GM10248 (cell line): ENCODE data around the gene LRBA.
"Not testable (repeated sequence)": the region's sequence is repeated elsewhere in the genome, so short reads cannot be mapped to it uniquely, and the experiment has no call there.

Experiments used
- CTCF ChIA-PET: fragments of 300-600 bp; sonication (Branson Sonifier 250); formaldehyde crosslinking; extraction: SDS; loops from one replicate; lab custom pipeline; 2021; ENCODE audit warnings: antibody characterized with exemption; lab: Yijun Ruan, JAX
- POLR2A ChIA-PET: fragments of 350-650 bp; sonication (Branson Sonifier 250); formaldehyde crosslinking; extraction: SDS; loops from one replicate; lab custom pipeline; 2020; ENCODE audit warnings: antibody characterized with exemption; lab: Yijun Ruan, JAX
- DNase-seq: peaks from one replicate; pipeline ENCODE4 v3.0.0; 2012; ENCODE audit errors: extremely low spot score
- TF ChIP-seq, protein P1 (sequence below): IDR thresholded peaks from 2 replicates; pipeline ENCODE4 v1.5.1; 2012; ENCODE audit warnings: mild to moderate bottlenecking, low read depth; ENCODE audit errors: extremely low read depth, missing control alignments, control extremely low read depth

Gene LRBA

DNA sequence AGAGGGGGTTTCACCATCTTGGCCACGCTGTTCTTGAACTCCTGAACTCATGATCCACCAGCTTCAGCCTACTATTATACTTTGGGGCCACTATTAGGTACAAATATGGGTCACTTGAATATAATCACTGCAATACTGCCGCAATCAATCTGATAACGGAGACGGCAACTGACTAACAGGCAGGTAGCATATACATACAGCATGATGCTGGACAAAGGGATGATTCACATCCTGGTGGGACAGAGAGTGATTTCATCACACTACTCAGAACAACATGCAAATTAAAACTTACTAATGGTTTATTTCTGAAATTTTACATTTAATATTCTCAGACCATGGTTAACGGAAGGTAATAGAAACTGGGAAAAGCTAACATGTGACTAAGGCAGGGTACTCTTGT, 10.9 kb downstream of the LRBA start:
- CTCF ChIA-PET: interaction anchor here (1.0 kb wide), 1 partner anchor 10 kb away, joined by 4 read pairs; no protein-coding TSS in a partner anchor

DNA sequence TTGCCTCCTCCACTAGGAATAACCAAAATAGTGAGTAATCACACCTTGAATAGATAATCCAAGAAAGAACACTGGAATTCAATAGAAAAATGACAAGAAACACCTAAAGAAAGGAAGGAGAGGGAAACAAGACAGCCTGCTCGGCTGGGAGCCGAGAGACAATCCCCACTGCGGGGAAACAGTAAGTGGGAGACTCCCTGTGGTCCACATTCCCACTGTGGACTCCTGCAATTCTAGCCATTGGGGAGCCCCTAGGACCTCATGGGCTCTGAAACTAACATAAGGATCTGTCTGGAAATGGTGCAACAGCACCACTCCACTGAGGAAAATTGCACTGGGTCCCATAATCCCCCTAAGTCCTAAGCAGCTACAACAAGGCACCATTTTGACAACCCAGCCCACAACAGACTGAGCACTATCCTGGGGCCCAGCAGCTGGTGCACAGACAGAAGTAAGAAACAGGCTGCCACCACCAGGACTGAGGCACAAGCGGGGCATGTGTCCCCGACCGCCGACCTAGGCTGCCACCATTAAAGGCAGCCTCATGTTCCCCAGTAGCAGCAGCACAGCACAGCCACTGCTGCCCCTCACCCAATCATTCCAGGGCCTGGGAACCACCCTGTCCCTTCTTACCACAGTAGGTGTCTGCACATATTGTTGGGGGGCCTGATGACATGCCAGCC, 14.2 kb downstream of the LRBA start:
- ChIA-PET CTCF (no interaction called here), POLR2A (no interaction called here)
- DNase-seq: no peak
- TF ChIP-seq, protein P1, sequence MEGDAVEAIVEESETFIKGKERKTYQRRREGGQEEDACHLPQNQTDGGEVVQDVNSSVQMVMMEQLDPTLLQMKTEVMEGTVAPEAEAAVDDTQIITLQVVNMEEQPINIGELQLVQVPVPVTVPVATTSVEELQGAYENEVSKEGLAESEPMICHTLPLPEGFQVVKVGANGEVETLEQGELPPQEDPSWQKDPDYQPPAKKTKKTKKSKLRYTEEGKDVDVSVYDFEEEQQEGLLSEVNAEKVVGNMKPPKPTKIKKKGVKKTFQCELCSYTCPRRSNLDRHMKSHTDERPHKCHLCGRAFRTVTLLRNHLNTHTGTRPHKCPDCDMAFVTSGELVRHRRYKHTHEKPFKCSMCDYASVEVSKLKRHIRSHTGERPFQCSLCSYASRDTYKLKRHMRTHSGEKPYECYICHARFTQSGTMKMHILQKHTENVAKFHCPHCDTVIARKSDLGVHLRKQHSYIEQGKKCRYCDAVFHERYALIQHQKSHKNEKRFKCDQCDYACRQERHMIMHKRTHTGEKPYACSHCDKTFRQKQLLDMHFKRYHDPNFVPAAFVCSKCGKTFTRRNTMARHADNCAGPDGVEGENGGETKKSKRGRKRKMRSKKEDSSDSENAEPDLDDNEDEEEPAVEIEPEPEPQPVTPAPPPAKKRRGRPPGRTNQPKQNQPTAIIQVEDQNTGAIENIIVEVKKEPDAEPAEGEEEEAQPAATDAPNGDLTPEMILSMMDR: no peak

More for the DNA sequence above, 10.9 kb downstream of the LRBA start:
- POLR2A ChIA-PET: interaction anchor here (1.2 kb wide), 1 partner anchor 29 kb away, joined by 4 read pairs; no protein-coding TSS in a partner anchor
- DNase-seq: no peak
- TF ChIP-seq, protein P1: no peak

DNA sequence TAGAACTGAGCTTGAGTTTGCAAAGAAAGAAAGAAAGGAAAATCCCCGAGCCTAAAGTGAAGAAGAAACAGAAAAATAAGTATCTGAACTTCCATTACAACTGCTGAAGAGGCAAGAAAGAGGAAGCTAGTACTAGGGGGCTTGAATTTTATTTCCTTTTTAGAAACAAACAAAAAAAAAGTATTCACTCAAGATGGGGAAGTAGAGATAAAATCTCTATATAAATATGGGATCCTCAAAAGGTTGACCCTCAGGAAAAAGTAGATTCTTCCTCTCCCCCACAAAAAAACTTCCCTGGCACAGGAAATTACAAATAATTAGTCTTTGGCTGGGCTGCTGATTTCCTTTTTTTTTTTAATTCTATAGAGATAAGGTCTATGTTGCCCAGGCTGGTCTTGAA, 16.0 kb downstream of the LRBA start:
- DNase-seq: no peak
- ChIA-PET CTCF (interaction anchor here (1.0 to 1.1 kb wide), 2 partner anchors 13 to 29 kb away, joined by 3 read pairs; no protein-coding TSS in a partner anchor), POLR2A (no interaction called here)
- TF ChIP-seq, protein P1: no peak

DNA sequence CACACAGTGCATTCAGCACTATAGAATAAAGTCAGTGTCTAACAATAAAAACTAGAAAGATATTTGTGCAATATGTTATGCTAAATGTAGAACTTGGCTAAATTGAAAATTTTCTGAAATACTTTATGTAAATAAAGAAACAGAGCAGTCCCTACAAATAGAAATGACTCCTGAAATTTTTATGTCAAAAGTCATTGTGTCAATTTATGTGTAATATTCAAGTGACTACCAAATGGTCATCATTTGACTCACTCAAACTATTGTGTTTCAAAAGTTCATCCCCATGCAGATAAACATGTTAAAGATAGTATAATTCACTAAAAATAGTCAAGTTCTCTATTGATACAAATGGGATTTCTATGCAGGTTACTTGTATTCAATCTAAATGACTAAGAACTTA, 17.9 kb downstream of the LRBA start:
- CTCF ChIA-PET: no interaction called here
- no peak for DNase-seq
- TF ChIP-seq, protein P1: no peak
- POLR2A ChIA-PET: no interaction called here

DNA sequence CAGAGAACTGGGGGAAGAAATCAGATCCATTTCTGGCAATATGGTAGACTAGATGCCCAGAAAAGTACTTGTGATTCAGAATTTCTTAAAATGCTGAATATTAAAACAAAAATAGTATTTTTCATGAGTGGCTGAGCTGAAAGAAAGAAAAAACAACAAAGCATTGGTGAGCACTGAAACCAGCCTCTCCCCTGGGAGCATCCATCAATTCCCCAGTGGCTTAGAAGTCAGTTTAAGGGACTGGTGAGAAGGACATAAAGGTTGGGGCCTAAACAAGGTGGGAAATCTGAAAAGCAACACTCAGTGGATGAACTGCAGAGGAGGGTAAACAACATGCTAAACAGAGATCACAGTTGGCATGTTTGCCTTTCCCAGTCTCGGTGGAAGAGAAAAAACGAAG, 20.4 kb downstream of the LRBA start:
- ChIA-PET CTCF (no interaction called here), POLR2A (no interaction called here)
- no peak for DNase-seq
- TF ChIP-seq, protein P1: no peak

DNA sequence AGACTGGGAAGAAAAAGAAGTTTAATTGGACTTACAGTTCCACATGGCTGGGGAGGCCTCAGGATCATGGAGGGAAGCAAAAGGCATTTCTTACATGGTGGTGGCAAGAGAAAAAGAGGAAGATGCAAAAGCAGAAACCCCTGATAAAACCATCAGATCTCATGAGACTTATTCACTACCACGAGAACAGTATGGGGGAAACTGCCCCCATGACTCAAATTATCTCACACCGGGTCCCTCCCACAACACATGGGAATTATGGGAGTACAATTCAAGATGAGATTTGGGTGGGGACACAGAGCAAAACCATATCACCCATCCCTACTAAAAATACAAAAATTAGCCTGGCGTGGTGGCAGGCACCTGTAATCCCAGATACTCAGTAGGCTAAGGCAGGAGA, 21.5 kb downstream of the LRBA start:
- DNase-seq, POLR2A ChIA-PET, CTCF ChIA-PET: not testable (repeated sequence)

DNA sequence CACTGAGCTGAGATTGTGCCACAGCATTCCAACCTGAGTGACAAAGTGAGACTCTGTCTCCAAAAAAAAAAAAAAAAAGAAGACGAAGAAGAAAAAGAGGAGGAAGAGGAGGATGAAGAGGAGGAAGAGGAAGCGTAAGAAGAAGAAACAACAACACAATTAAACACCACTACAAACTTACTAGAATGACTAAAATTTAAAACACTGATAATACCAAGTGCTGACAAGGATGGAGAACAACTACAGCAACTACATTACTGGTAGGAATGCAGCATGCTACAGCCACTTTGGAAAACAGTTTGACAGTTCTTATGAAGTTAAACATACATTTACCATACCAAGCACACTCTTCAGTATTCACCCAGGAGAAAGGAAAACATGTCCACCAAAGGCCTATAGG, 24.1 kb downstream of the LRBA start:
- ChIA-PET POLR2A (interaction anchor here (0.7 kb wide), 1 partner anchor 101 kb away, joined by 8 read pairs; no protein-coding TSS in a partner anchor), CTCF (interaction anchor here (0.7 kb wide), 1 partner anchor 71 kb away, joined by 3 read pairs; no protein-coding TSS in a partner anchor)
- DNase-seq: no peak
- TF ChIP-seq, protein P1: no peak
